ENCODE results near the gene POLR2F.

Gene POLR2F

DNA sequence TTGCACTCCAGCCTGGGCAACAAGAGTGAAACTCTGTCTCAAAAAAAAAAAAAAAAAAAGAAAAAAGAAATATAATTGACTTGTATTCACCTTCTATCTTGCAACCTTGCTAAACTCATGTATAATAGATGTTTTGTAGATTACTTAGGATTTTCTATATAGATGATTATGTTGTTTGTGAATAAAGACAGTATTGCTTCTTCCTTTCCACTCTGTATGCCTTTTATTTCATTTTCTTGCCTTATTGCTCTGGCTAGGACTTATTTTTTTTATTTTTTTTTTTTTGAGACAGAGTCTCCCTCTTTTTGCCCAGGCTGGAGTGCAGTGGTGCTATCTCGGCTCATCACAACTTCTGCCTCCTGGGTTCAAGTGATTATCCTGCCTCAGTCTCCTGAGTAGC is 60.6 kb downstream of the POLR2F start:
- DNase-seq (ENCODE audit: low read depth), result no peak
- H3K4me3 ChIP-seq (ENCODE audit: control insufficient read depth, low read depth, low read length), result no peak overlapping the region
- TF ChIP-seq, protein P1, sequence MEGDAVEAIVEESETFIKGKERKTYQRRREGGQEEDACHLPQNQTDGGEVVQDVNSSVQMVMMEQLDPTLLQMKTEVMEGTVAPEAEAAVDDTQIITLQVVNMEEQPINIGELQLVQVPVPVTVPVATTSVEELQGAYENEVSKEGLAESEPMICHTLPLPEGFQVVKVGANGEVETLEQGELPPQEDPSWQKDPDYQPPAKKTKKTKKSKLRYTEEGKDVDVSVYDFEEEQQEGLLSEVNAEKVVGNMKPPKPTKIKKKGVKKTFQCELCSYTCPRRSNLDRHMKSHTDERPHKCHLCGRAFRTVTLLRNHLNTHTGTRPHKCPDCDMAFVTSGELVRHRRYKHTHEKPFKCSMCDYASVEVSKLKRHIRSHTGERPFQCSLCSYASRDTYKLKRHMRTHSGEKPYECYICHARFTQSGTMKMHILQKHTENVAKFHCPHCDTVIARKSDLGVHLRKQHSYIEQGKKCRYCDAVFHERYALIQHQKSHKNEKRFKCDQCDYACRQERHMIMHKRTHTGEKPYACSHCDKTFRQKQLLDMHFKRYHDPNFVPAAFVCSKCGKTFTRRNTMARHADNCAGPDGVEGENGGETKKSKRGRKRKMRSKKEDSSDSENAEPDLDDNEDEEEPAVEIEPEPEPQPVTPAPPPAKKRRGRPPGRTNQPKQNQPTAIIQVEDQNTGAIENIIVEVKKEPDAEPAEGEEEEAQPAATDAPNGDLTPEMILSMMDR (IDR thresholded peaks at IDR 0.05; ENCODE audit: control insufficient read depth, insufficient read depth, low read depth, low read length, missing control alignments), result no peak

DNA sequence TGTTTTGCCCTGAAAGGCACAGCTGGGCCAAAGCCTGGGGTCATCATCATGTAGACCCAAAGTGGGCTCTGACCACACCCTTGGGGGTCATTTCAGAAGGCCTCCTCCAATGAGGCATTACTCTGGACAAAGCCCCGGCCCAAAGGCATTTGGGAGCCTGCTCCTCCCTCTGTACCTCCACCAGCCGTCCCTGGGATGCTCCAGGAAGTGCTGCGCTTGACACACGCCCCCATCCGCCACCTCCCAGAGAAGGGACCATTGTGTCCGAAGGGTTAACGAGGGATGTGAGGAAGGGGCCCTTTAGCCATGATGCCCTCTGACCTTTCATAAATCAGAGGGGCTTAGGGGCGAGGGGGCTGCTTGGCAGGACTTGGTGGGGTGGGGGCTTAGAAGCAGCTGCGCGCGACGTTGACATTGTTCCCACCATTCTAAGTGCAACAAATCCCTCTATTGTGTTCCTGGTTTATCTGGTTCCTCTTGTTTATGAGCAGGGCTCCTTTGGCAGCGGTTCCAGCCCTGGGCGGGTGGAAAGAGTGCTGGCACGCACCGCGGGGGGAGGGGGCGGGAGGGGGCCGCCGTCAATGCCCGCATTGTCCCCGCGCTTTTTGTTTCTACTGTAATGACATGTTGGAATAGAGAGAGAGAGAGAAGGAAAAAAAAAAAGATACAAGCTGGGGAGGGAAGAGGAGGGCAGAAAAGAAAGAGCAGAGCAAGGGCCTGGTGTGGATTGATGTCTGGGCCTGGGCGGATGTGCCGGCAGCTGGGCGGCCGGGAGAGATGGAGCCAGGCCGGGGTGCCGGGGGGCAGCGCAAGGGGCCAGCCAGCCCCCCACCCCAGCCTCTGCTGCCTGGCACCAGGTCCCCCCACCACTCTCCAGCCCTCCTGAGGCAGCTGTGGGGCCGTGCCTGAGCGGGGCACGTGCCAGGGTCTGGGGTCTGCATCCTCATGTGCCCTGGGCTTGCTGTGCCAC is 63.0 kb downstream of the POLR2F start:
- TF ChIP-seq, protein P1 (IDR thresholded peaks at IDR 0.05; ENCODE audit: control insufficient read depth, insufficient read depth, low read depth, low read length, missing control alignments), result no peak
- DNase-seq (ENCODE audit: low read depth), result no peak
- H3K4me3 ChIP-seq (ENCODE audit: control insufficient read depth, low read depth, low read length), result no peak overlapping the region

DNA sequence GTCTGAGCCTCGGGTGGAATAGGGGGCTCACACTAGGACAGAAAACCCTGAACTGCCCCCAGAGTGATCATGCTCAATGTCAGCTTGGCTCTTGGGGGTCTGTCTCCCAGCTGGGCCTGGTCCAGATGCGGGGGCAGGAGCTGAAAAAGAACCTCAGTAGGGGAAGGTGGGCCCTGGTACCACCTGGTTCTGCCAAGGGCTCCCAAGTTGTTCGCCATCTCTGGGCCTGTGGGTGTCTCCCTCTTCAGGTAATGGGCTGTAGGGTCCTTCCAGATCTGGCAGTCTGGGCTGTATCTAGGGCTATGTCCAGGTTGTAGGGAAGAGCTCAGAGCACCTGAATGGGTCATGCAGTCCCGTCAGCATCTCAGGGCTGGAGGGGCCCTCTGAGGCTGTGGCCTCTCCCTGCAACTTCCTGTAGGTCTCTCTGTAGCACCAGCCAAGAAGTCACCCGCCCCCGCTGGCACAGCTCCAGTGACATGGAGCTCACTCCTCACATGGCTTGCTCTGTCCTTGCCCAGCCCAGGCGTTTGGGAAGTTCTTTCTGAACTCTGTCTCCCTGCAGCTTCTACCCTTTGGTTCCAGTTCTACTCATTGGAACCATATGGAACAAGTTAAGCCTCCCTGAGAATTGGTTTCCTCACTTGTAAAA is 63.9 kb downstream of the POLR2F start:
- no peak for DNase-seq (ENCODE audit: low read depth)
- TF ChIP-seq, protein P1 (IDR thresholded peaks at IDR 0.05; ENCODE audit: control insufficient read depth, insufficient read depth, low read depth, low read length, missing control alignments), result no peak
- H3K4me3 ChIP-seq (ENCODE audit: control insufficient read depth, low read depth, low read length), result no peak overlapping the region

DNA sequence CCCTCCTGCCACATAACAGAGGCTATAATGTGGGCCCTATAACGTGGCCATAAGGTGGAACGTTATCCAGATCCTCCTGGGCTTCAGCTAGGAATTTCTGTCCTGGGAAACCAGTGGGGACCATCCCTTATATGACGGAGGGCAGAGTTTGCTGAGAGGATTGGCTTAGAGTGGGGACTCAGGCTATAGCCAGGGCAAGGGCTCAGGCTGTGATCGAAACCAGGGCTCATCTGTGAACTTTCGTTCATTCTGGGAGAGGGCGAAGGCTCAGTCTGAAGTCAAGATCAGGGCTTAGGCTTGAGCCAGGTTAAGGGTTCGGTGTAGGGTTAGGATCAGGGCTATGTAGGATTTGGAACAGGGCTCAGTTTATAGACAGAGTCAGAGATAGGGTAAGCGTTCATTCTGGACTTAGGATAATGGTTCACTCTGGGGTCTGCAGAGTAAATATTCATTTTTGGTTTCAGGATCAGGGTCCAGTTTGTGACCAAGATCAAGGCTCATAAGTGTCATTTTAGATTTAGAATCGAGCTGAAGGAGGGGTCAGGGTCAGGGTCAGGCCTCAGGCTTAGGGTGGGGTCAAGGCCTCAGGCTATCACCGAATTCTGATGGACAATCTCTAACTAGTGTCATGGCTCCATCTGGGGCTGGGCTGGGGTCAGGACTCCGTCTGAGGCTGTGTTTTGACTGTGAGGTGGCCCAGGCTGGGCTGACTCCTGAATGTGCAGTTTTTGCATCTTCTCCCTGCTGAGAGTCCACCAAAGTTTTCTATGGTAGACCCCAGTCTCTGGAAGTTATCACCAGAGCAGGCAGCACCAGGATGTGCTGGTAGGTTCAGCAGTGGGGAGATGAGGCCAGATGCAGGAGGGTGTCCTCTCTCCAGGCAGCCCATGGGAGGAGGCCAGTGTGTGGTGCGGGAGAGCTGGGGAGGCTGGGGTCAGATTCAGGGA is 64.7 kb downstream of the POLR2F start:
- H3K4me3 ChIP-seq (ENCODE audit: control insufficient read depth, low read depth, low read length), result no peak overlapping the region
- DNase-seq (ENCODE audit: low read depth), result no peak
- TF ChIP-seq, protein P1 (IDR thresholded peaks at IDR 0.05; ENCODE audit: control insufficient read depth, insufficient read depth, low read depth, low read length, missing control alignments), result no peak

Measured in AG09309 (cell line).